ENCODE data around the gene MAP3K12.

GRCh38 chr12:53532021-53532420, 32.8 kb upstream of the MAP3K12 start:
- TF ChIP-seq CTCF (IDR thresholded peaks at IDR 0.05) (no peak), POLR2A (IDR thresholded peaks at IDR 0.05) (no peak)

All from heart left ventricle (tissue), 13 donors.